ENCODE measurements around the gene FLT4.
"Not testable (repeated sequence)": the region's sequence is repeated elsewhere in the genome, so short reads cannot be mapped to it uniquely, and the experiment has no call there.

Gene FLT4

GRCh38 chr5:180649297-180650039, at the start of gene FLT4:
Gene FLT4, minus strand, starts transcription at chr5:180649600. Its CDS starts 55 bp downstream, at chr5:180649545.
- no peak for DNase-seq (ENCODE audit: low spot score)

GRCh38 chr5:180699042-180699441, 49.6 kb upstream of the FLT4 start:
- no peak for DNase-seq (ENCODE audit: low spot score)

- no peak for DNase-seq (ENCODE audit: low spot score)
Measured at GRCh38 chr5:180696116-180696515, 46.7 kb upstream of the FLT4 start.

- DNase-seq (ENCODE audit: low spot score), result no peak
Measured at GRCh38 chr5:180692429-180692828, 43.0 kb upstream of the FLT4 start.

GRCh38 chr5:180691046-180691445, 41.6 kb upstream of the FLT4 start:
- DNase-seq (ENCODE audit: low spot score), result no peak

GRCh38 chr5:180690562-180690961, 41.2 kb upstream of the FLT4 start:
- no peak for DNase-seq (ENCODE audit: low spot score)

- no peak for DNase-seq (ENCODE audit: low spot score)
Measured at GRCh38 chr5:180689775-180690174, 40.4 kb upstream of the FLT4 start.

- no peak for DNase-seq (ENCODE audit: low spot score)
Measured at GRCh38 chr5:180689071-180689694, 39.8 kb upstream of the FLT4 start.

GRCh38 chr5:180688330-180689070, 39.1 kb upstream of the FLT4 start:
- no peak for DNase-seq (ENCODE audit: low spot score)

- not testable (repeated sequence) for DNase-seq (ENCODE audit: low spot score)
Measured at GRCh38 chr5:180686799-180687198, 37.4 kb upstream of the FLT4 start.

- no peak for DNase-seq (ENCODE audit: low spot score)
Measured at GRCh38 chr5:180684623-180685161, 35.3 kb upstream of the FLT4 start.

- DNase-seq (ENCODE audit: low spot score), result no peak
Measured at GRCh38 chr5:180683220-180683922, 34.0 kb upstream of the FLT4 start.

- DNase-seq (ENCODE audit: low spot score), result no peak
Measured at GRCh38 chr5:180682560-180682959, 33.2 kb upstream of the FLT4 start.

- DNase-seq (ENCODE audit: low spot score), result not testable (repeated sequence)
Measured at GRCh38 chr5:180682008-180682407, 32.6 kb upstream of the FLT4 start.

GRCh38 chr5:180678319-180678718, 28.9 kb upstream of the FLT4 start:
- DNase-seq (ENCODE audit: low spot score), result not testable (repeated sequence)

- no peak for DNase-seq (ENCODE audit: low spot score)
Measured at GRCh38 chr5:180675036-180675635, 25.7 kb upstream of the FLT4 start.

GRCh38 chr5:180674090-180674475, 24.7 kb upstream of the FLT4 start:
- DNase-seq (ENCODE audit: low spot score), result not testable (repeated sequence)

- DNase-seq (ENCODE audit: low spot score), result no peak
Measured at GRCh38 chr5:180673371-180674089, 24.1 kb upstream of the FLT4 start.

GRCh38 chr5:180671958-180672524, 22.6 kb upstream of the FLT4 start:
- not testable (repeated sequence) for DNase-seq (ENCODE audit: low spot score)

- DNase-seq (ENCODE audit: low spot score), result peak; percentile 92
Measured at GRCh38 chr5:180670586-180671359, 21.4 kb upstream of the FLT4 start.

Data from Ammon's horn (tissue), 1 donor.